IMR-90 (cell line): Measurements from ENCODE around the gene ADAM12. TPM values are rescaled to one million over a fixed set of nuclear protein-coding genes. Genes with fewer than 3 reads are reported as not detected.

ENCODE experiments used
- ATAC-seq: fragments of 200-7000 bp; cut with Tn5 transposase; 2 replicates; pipeline ENCODE4 v1.9.1; 2020; ENCODE audit warnings: low read depth, mild to moderate bottlenecking, moderate library complexity
- BruUV-seq: library from RNA; stranded (reverse); fragments of 400-500 nt; replicated peaks from 2 replicates; lab custom pipeline; 2021; lab: Mats Ljungman, UMichigan
- CTCF ChIA-PET: fragments of 300-600 bp; formaldehyde crosslinking; extraction: SDS; loops from one replicate; lab custom pipeline; 2021; ENCODE audit warnings: antibody characterized with exemption; lab: Yijun Ruan, JAX
- POLR2A ChIA-PET: fragments of 300-600 bp; sonication (Branson Sonifier 250); formaldehyde crosslinking; loops from one replicate; lab custom pipeline; 2022; ENCODE audit warnings: antibody characterized with exemption; ENCODE audit not compliant: unreplicated experiment; lab: Charles Lee
- DNase-seq: peaks from one replicate; pipeline ENCODE4 v3.0.0; 2013
- H2AFZ ChIP-seq: replicated peaks from 2 replicates; pipeline ENCODE3; 2013; ENCODE audit warnings: low read length, mild to moderate bottlenecking; ENCODE audit not compliant: poor library complexity
- H2AK5ac ChIP-seq: 2 replicates; pipeline ENCODE4 v1.6.1; 2013; ENCODE audit warnings: low read depth, low read length, inconsistent platforms
- H2AK9ac ChIP-seq: replicated peaks from 2 replicates; pipeline ENCODE3; 2013; ENCODE audit warnings: mild to moderate bottlenecking, low read depth, low read length, moderate library complexity; ENCODE audit not compliant: poor library complexity
- H2BK120ac ChIP-seq: 2 replicates; pipeline ENCODE4 v1.6.1; 2013; ENCODE audit warnings: low read depth, low read length, inconsistent platforms
- H2BK15ac ChIP-seq: 3 replicates; pipeline ENCODE4 v1.6.1; 2013; ENCODE audit warnings: low read depth, low read length, inconsistent platforms
- H2BK20ac ChIP-seq: 2 replicates; pipeline ENCODE4 v1.6.1; 2013; ENCODE audit warnings: low read depth, mild to moderate bottlenecking, inconsistent platforms, low read length, moderate library complexity
- H2BK5ac ChIP-seq: 2 replicates; pipeline ENCODE4 v1.6.1; 2013; ENCODE audit warnings: mild to moderate bottlenecking, low read depth, low read length, inconsistent platforms; ENCODE audit not compliant: poor library complexity, severe bottlenecking
- H3K14ac ChIP-seq: replicated peaks from 2 replicates; pipeline ENCODE4 v1.6.1; 2013; ENCODE audit warnings: low read depth, low read length, inconsistent platforms
- H3K18ac ChIP-seq: 2 replicates; pipeline ENCODE4 v1.6.1; 2013; ENCODE audit warnings: low read depth, low read length, control low read depth
- H3K23ac ChIP-seq: 2 replicates; pipeline ENCODE4 v1.6.1; 2013; ENCODE audit warnings: low read depth, low read length, inconsistent platforms
- H3K27ac ChIP-seq: 2 replicates; pipeline ENCODE4 v1.5.1; 2013; ENCODE audit warnings: mild to moderate bottlenecking, control low read depth, low read length; ENCODE audit not compliant: insufficient read depth
- H3K27me3 ChIP-seq: 2 replicates; pipeline ENCODE4 v1.6.1; 2013; ENCODE audit warnings: low read length; ENCODE audit not compliant: control insufficient read depth, insufficient read depth
- H3K36me3 ChIP-seq: 2 replicates; pipeline ENCODE4 v1.6.1; 2013; ENCODE audit warnings: low read length, mixed read lengths; ENCODE audit not compliant: control insufficient read depth, insufficient read depth
- H3K4ac ChIP-seq: 2 replicates; pipeline ENCODE4 v1.6.1; 2013; ENCODE audit warnings: low read depth, low read length, inconsistent platforms
- H3K4me1 ChIP-seq: 2 replicates; pipeline ENCODE4 v1.6.1; 2013; ENCODE audit warnings: low read length, mixed read lengths; ENCODE audit not compliant: control insufficient read depth, insufficient read depth
- H3K4me2 ChIP-seq: 2 replicates; pipeline ENCODE4 v1.6.1; 2013; ENCODE audit warnings: low read depth, mild to moderate bottlenecking, control low read depth, low read length, moderate library complexity
- H3K4me3 ChIP-seq: 2 replicates; pipeline ENCODE4 v1.5.1; 2013; ENCODE audit warnings: low read depth, mild to moderate bottlenecking, control low read depth, low read length, moderate library complexity; ENCODE audit not compliant: insufficient read depth
- H3K56ac ChIP-seq: 2 replicates; pipeline ENCODE4 v1.6.1; 2013; ENCODE audit warnings: low read length, inconsistent platforms; ENCODE audit not compliant: insufficient read depth; ENCODE audit errors: extremely low read depth
- H3K79me1 ChIP-seq, 2 experiments: 2 replicates each; pipeline ENCODE4 v1.6.1; 2013; ENCODE audit warnings: low read length in 2 of 2, inconsistent platforms in 1 of 2, low read depth in 1 of 2
- H3K9ac ChIP-seq: 2 replicates; pipeline ENCODE4 v1.6.1; 2013; ENCODE audit warnings: low read depth, low read length, control low read depth
- H3K9me1 ChIP-seq: 2 replicates; pipeline ENCODE4 v1.6.1; 2013; ENCODE audit warnings: low read length, inconsistent platforms; ENCODE audit not compliant: insufficient read depth
- H3K9me3 ChIP-seq: 2 replicates; pipeline ENCODE4 v1.6.1; 2013; ENCODE audit warnings: low read length; ENCODE audit not compliant: control insufficient read depth, insufficient read depth
- H4K20me1 ChIP-seq: 2 replicates; pipeline ENCODE4 v1.6.1; 2013; ENCODE audit warnings: low read length, inconsistent platforms; ENCODE audit not compliant: insufficient read depth
- H4K5ac ChIP-seq: 2 replicates; pipeline ENCODE4 v1.6.1; 2013; ENCODE audit warnings: mild to moderate bottlenecking, low read depth, low read length, control low read depth
- H4K8ac ChIP-seq, 2 experiments: 2 replicates each; pipeline ENCODE4 v1.6.1; 2013; ENCODE audit warnings: low read depth in 2 of 2, low read length in 2 of 2, control low read depth in 1 of 2, inconsistent platforms in 1 of 2
- H4K91ac ChIP-seq: 2 replicates; pipeline ENCODE4 v1.6.1; 2013; ENCODE audit warnings: low read depth, low read length, inconsistent platforms; ENCODE audit not compliant: insufficient read depth
- RAD21 ChIP-seq: IDR thresholded peaks from 2 replicates; pipeline ENCODE4 v1.6.1; 2012; ENCODE audit warnings: low read length, improper control_type of control experiment
- WGBS, 2 experiments: methylation state at CpG; one replicate each; pipeline versions ENCODE4 v1.1.5 to v1.1.7; 2013; ENCODE audit warnings: missing lambda C conversion rate in 2 of 2; ENCODE audit not compliant: insufficient read length in 1 of 2; ENCODE audit errors: extremely low coverage in 2 of 2; 5-methylcytosine and 5-hydroxymethylcytosine counted together
- dilution Hi-C: fragments of 300-500 bp; cut with HindIII; formaldehyde crosslinking; loops from one replicate; pipeline ENCODE4 v1.14.3; 2018; ENCODE audit warnings: low sequenced_read_pairs; ENCODE audit not compliant: unreplicated experiment
- in situ Hi-C: fragments of 300-500 bp; cut with MboI; formaldehyde crosslinking; loops from 3 replicates; pipeline ENCODE4 v1.14.3; 2019; ENCODE audit warnings: low sequenced_read_pairs, inconsistent platforms, mixed read lengths
- intact Hi-C: fragments of 100-400 bp; cut with micrococcal nuclease; formaldehyde crosslinking; loops from 2 replicates; pipeline ENCODE4 v1.10.0; 2022
- polyA plus RNA-seq, 3 experiments: library from polyadenylated mRNA; depleted of rRNA; stranded (reverse); fragments of >200 nt; gene quantifications; 2 replicates each; pipeline ENCODE4 v1.2.3, GENCODE V29; 2012; ENCODE audit warnings: low replicate concordance in 1 of 3
- total RNA-seq: library from RNA; depleted of rRNA; stranded (reverse); fragments of >200 nt; gene quantifications from 2 replicates; pipeline ENCODE4 v1.2.3, GENCODE V29; 2012

ADAM12 gene
- total and polyA plus RNA-seq, 2 of the 4 experiments (the other 2 are of a cell fraction): 9.6 to 10.2 TPM

- Histone ChIP-seq H3K27me3 (peaks cover 24% of the 10 kb centered on the region), H4K20me1 (no peaks in the 10 kb centered on the region), H3K4me2 (no peak overlapping the region), H3K79me1 (no peaks in the 10 kb centered on the region), H2AFZ (no peak overlapping the region), H3K4me3 (no peak overlapping the region), H2AK9ac (no peak overlapping the region), H3K4me1 (no peaks in the 10 kb centered on the region), H2BK120ac (no peak overlapping the region), H3K36me3 (no peaks in the 10 kb centered on the region), H3K56ac (no peak overlapping the region), H2BK15ac (no peak overlapping the region), H3K18ac (no peak overlapping the region), H3K9ac (no peak overlapping the region), H3K27ac (no peak overlapping the region), H2BK5ac (no peak overlapping the region), H4K5ac (no peak overlapping the region), H4K8ac (no peak overlapping the region), H2BK20ac (no peak overlapping the region), H3K14ac (no peak overlapping the region), H4K91ac (no peak overlapping the region), H3K4ac (no peak overlapping the region), H3K9me3 (no peaks in the 10 kb centered on the region), H3K23ac (no peak overlapping the region), H2AK5ac (no peak overlapping the region), H3K9me1 (no peaks in the 10 kb centered on the region; the same call in 1 of the 2 replicates)
- no TSS peak for BruUV-seq
- ChIA-PET POLR2A (interaction anchor here (0.5 kb wide), 1 partner anchor 1212 kb away, joined by 13 read pairs; no protein-coding TSS in a partner anchor), CTCF (interaction anchor here (1.2 to 4.1 kb wide), 4 partner anchors 9 to 766 kb away, joined by 3 to 21 read pairs (median 6); no protein-coding TSS in a partner anchor)
- ATAC-seq: no peak
- in situ Hi-C loops (no loop called here), intact Hi-C loops (loop anchor here (2.0 to 5.0 kb wide), 6 partner anchors 116 to 1869 kb away; no protein-coding TSS in a partner anchor), dilution Hi-C loops (no loop called here)
- no CpG with 5 or more reads among the region's 6 CpGs for WGBS, 2 experiments
- DNase-seq: no peak
- no peak for TF ChIP-seq RAD21
Measured at GRCh38 chr10:125983161-125983560, 405.1 kb downstream of the ADAM12 start.
